ENCODE data around the gene MAP4K4.
A peak's percentile ranks its signal among the peaks of the same experiment; 100 is the strongest.

The MAP4K4 gene

GRCh38 chr2:101693991-101694588, 3.4 kb upstream of the MAP4K4 start:
- DNase-seq: no peak

GRCh38 chr2:101696272-101697123, 1.0 kb upstream of the MAP4K4 start:
- no peak for DNase-seq

GRCh38 chr2:101698014-101698843, 722 bp downstream of the MAP4K4 start:
- no peak for DNase-seq

- no peak for DNase-seq
Measured at GRCh38 chr2:101698844-101699754, 1.6 kb downstream of the MAP4K4 start.

GRCh38 chr2:101699755-101700461, 2.4 kb downstream of the MAP4K4 start:
- DNase-seq: no peak

- no peak for DNase-seq
Measured at GRCh38 chr2:101704046-101704466, 6.5 kb downstream of the MAP4K4 start.

- DNase-seq: no peak
Measured at GRCh38 chr2:101704816-101705578, 7.5 kb downstream of the MAP4K4 start.

GRCh38 chr2:101706121-101706818, 8.8 kb downstream of the MAP4K4 start:
- no peak for DNase-seq

GRCh38 chr2:101706819-101707177, 9.3 kb downstream of the MAP4K4 start:
- DNase-seq: no peak

- DNase-seq: no peak
Measured at GRCh38 chr2:101710036-101710435, 12.5 kb downstream of the MAP4K4 start.

GRCh38 chr2:101710471-101711318, 13.2 kb downstream of the MAP4K4 start:
- no peak for DNase-seq

- DNase-seq: no peak
Measured at GRCh38 chr2:101714118-101714517, 16.6 kb downstream of the MAP4K4 start.

- DNase-seq: peak; percentile 81
Measured at GRCh38 chr2:101717071-101717845, 19.8 kb downstream of the MAP4K4 start.

- no peak for DNase-seq
Measured at GRCh38 chr2:101718479-101718878, 21.0 kb downstream of the MAP4K4 start.

- no peak for DNase-seq
Measured at GRCh38 chr2:101718993-101719571, 21.6 kb downstream of the MAP4K4 start.

GRCh38 chr2:101720732-101721131, 23.2 kb downstream of the MAP4K4 start:
- no peak for DNase-seq

- DNase-seq: peak; percentile 38
Measured at GRCh38 chr2:101722864-101723263, 25.4 kb downstream of the MAP4K4 start.

Measured in CD4-positive, alpha-beta T cell treated with Interferon gamma for 1 hour (primary cell).